NOMO-1 treated with dmso at 0.1 percent for 144 hours (cell line): ENCODE results near the gene WDR45B.

Experiments
- DNase-seq: peaks from one replicate; lab custom pipeline; 2025; ENCODE audit not compliant: unreplicated experiment; lab: John Stamatoyannopoulos, UW

The WDR45B gene

DNA sequence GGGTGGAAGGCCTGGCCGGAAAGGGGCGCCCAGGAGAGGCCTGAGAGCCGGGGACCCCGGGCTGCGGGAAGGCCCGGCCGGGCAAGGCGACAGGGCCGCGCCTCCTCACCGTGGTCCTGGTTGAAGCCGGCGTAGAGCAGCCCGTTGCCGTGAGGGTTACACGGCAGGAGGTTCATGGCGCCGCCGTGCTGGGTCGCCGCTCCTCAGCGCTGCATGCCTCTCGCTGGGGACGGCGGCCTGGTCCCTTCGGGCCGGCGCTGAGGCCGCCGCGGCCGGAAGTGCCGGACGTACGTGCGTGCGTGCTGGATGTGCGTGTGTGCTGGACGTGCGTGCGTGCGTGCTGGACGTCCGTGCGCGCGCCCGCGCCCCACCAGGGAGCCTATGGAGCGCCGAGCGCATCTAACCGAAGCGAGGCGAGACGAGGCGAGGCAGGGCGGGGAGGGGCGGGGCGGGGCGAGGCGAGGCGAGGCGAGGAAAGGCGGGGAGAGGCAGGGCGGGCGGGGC is at the start of gene WDR45B:
Gene WDR45B (minus strand): TSS at position 280 of the 504 bp plus-strand sequence. CDS start 104 bp downstream, at position 176.
- peak; percentile 87 for DNase-seq

DNA sequence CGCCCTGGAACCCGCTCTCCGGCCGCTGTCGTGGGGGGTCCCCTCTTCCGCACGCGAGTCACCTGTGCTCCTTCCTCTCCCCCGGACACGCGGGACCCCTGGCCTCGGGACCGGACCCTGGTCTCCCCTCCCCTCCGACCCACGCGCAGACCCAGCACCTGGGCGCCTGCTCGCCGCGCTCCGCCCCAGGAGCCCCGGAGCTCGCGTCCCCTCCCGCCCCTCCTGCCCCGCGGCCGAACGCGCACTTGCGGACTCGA is 49.5 kb upstream of the WDR45B start:
- DNase-seq: no peak

DNA sequence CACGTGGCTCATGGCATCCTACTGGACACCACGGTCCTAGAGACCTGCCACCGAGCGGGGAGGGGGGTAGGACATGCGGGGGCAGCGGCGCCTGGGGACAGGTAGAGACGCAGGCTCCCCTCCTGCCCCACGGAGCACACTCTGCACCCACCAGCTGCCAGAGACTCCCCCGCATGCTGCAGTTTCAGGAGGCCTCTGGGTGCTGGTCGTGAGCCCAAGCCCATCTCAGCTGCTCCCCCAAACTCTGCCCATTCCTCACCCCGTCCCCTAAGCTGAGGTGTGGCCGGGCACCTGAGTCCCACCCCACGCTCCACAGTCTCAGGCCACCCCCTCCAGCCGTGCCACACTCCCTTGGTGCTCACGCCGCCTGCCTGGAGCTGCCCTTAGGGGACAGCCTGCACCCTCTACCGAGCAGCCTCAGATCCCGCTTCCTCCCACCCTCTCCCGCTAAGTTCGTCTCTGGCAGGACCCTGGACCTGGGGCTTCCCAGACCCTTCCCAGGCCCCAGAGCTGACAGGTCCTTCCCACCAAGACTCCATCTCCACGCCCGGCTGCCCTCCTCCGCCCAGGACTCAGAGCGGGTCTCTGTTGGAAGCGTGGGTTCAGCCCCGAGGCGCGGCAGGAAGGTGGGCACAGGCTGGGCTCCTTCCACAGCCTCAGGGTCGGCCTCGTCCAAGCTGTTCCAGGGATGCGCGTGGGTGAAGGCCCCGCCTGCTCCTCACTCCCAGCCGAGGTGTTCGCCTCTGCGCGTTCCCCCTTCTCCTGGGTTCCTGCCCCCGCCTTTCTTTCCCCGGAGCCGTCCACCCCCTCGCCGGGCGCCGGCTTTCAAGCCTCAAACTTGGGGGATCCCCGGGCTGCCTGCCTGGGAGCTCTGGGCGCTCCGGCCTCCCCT is 48.9 kb upstream of the WDR45B start:
- no peak for DNase-seq

DNA sequence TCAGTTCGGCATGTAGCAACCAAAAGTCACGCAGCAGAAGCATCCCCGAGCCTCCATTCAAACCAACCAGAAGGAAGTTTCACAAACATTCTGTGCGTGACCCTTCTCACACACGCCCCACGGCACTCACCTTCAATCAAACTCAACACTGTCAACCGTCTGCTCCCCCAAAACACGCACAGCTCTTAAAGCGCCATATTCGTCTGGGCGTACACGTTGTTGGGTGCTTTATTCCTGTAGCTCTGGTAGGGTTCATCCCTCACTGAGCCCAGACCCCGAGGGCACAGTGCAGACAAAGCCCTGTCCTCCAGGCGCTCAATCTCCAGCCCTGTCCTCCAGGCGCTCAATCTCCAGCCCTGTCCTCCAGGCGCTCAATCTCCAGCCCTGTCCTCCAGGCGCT is 48.0 kb upstream of the WDR45B start:
- DNase-seq: no peak

GRCh38 chr17:82694647-82695046 is 46.4 kb upstream of the WDR45B start:
- DNase-seq: no peak

DNA sequence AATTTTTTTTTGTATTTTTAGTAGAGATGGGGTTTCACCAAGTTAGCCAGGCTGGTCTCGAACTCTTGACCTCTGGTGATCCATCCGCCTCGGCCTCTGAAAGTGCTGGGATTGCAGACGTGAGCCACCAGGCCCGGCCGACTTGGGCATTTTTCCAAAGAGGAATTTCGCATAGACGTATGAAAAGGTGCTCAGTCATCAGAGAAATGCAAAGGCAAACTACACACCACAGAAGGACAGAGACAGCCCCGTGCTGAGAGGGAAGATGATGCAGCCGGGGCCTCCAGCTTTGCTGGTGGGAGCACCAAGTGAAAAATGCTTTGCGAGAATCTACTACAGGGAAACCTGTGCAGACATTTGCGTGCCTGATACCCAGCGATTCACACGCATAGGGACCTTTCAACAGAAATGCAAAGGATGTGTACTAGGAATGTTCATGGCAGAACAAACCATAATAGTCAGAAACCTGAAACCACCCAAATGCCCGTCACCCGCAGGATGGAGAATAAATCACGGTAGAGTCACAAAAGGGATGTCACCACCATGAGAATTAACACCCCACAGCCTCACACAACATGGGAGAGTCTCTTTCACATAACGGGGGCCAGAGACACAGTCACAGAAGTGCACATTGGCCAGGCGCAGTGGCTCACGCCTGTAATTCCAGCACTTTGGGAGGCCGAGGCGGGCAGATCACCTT is 45.1 kb upstream of the WDR45B start:
- no peak for DNase-seq

DNA sequence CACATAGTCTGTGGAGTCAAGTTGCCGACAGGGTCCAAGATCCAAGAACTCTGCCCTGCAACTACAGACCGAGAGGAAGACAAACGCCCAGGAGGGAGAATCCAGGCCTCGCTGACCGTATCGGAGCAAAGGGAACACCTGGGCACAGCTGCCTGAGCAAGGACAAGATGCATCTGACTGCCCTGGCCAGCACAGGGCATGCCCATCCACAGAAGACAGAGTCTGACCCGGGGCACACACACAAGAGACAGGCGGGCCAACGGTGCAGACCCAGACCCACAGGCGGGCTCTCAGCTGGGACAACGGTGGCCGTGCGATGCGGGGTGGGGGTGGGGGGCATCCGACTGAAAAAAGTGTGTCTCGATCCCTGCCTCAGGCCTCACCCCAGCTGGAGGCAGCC is 44.0 kb upstream of the WDR45B start:
- no peak for DNase-seq

DNA sequence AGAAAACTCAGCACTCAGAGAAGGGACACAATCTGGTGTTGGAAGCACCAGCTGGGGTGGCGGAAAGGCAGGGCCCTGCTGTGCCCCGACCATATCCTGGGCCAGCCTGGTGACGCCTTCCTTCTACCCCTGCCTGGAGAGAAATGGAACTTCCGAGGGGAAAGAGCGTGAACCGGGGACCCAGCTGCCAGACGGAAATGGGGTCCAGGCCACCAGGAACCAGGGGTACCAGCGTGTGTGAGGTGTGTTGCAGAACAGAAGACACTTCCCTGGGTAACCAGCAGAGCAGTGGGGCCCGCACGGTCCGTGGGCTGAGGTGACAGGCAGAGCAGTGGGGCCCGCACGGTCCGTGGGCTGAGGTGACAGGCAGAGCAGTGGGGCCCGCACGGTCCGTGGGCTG is 43.5 kb upstream of the WDR45B start:
- no peak for DNase-seq

- no peak for DNase-seq
These were observed 42.7 kb upstream of the WDR45B start for GRCh38 chr17:82690786-82691489.

DNA sequence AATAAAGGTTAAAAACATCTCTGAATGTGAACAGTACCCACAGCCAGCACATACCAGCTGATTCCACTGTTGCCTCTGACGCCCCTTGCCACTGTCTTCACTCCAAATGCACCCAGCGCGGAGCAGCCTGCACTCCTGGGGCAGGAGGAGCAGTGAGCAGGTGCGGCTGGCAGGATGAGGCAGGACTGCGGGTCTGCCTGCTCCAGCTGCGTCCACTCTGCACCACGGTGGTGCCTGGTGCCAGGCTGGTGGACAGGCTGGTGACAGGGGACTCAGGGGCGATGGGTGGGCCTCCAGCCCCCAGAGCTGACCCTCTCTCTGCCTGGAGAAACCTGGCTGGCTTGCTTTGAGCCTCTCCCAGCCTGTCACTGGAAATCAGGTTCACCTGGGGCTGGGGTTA is 40.8 kb upstream of the WDR45B start:
- no peak for DNase-seq

- DNase-seq: no peak
These were observed 39.6 kb upstream of the WDR45B start for GRCh38 chr17:82687871-82688270.

- no peak for DNase-seq
These were observed 39.2 kb upstream of the WDR45B start for GRCh38 chr17:82687375-82687861.

DNA sequence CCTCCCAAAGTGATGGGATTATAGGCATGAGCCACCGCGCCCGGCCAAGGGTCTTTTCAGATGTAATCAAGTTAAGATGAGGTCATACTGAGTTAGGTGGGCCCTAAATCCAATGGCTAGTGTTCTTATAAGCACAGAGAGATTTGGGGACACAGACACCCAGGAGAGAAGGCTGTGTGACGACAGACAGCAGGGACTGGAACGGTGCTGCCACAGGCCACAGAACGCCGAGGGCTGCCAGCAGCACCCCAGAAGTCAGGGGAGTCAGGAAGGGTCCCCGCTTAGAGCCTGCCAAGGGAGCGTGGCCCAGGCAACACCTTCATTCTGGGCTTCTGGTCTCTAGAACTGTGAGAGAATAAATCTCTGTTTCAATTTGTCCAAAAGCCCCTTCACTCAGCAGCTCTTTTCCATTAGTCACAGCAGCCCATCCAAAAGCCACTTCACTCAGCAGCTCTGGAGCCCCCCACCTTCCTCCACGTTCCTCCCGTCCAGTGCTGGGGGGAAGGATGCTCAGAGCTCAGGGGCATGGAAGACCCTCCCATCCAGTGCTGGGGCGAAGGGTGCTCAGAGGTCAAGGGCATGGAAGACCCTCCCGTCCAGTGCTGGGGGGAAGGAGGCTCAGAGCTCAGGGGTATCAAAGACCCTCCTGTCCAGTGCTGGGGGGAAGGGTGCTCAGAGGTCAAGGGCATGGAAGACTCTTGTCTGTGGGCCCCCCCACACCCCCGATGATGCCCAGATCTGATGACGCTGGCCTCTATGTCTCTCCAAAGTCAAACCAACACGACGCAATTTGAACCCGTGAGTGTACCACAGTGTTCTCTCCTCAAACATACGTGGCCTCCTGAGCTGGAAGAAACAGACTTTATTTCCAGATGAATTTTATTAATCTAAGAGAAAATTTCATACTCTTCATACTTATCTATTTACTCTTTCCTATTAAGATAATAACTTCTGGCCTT is 38.4 kb upstream of the WDR45B start:
- no peak for DNase-seq

DNA sequence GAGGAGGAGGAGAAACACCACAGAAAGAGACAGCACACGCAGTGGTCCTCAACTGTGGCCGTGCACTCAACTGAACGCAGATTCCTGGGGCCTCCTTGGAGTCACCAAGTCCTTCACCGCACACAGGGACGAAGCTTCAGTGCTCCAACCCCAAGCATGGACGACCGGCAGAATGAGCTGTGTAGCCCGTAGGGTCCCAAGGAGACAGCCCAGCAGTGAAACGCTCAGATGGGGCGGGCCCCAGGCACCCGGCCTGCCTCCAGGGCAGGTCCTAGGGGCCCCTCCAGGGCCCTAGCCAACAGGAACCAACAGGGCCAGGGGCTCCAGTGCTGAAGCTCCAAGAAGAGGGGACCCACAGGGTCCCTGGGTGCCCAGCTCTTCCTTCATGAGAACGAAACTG is 37.0 kb upstream of the WDR45B start:
- no peak for DNase-seq

DNA sequence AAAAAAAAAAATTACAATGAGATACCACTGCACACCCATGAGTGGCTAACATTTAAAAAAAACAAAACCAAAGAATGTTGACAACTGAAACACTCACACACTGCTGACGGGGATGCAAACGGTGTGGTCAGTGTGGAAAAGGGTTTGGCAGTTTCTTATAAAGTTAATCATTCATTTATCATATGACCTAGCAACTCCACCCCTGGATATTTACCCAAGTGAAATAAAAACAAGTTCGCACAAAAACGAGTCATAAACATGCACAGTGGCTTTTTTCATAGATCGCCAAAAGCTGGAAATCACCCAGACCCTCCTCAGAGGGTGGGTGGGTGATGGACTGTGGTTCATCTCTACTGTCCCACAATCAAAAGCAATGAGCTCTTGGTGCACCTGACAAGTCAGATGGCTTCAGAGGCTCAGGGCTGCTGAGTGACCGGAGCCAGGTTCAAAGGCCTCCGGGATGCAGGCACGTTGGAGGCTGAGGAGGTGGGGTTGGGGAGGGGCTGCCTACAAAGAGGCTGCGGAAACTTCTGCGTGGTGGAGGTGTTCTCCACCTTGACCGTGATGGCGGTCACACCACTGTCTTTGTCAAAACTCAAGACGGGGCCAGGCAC is 36.1 kb upstream of the WDR45B start:
- DNase-seq: no peak

GRCh38 chr17:82683534-82683933 is 35.3 kb upstream of the WDR45B start:
- DNase-seq: no peak

DNA sequence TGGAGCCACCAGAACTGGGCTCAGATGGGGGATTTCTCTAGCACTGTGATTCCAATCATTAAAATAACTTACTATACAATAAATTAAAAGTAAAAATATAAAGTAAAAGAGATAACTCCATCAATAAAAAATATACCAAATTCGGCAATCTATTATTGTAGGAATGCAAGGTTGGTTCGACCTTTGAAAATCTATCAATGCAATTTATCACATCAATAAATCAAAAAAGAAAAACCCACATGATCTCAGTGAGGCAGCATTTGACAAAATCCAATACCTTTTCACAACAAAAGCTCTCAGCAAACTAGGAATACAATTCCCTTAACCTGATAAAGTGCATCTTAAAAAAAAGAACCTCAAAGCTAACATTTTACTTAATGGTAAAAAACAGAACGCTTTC is 33.3 kb upstream of the WDR45B start:
- DNase-seq: no peak

DNA sequence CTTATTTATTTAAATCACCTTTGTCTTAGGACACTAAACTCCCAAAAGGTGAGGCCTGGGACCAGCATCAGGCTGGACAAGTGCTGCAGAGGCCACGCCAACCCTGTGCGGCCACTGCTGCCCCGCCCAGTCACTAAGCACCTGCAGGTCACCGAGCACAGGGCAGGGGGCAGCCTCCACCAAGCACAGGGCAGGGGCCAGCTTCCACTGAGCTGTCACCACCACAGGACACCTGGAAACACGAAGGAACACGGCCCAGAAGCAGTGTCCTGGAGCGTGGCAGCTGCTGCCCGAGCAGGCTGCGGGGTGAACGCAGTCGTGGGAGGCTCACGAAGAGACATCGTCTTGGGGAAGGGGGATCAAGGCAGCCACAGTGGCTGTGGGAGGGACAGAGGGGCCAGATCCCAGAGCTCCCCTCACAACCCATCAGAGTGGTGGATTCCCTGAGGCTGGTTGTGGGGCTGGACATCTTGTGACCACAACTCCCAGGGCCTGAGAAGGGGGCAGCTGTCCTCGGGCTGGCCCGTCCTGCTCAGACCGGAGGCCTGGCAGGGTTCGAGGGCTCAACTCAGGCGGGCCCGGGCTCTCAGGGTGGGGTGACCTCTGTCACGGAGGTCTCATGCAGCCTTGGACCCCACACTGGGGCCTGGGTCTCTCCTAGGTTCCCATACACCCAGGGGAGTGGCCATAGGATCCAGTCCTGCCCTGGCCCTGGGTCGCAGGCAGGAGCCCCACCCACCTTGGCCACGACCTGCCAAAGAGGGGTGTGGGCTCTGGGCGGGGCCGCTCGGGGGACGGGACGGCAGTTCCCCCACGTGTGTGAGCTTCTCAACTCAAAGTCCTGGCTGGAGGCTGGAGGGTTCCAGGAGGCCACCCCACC is 31.6 kb upstream of the WDR45B start:
- no peak for DNase-seq

DNA sequence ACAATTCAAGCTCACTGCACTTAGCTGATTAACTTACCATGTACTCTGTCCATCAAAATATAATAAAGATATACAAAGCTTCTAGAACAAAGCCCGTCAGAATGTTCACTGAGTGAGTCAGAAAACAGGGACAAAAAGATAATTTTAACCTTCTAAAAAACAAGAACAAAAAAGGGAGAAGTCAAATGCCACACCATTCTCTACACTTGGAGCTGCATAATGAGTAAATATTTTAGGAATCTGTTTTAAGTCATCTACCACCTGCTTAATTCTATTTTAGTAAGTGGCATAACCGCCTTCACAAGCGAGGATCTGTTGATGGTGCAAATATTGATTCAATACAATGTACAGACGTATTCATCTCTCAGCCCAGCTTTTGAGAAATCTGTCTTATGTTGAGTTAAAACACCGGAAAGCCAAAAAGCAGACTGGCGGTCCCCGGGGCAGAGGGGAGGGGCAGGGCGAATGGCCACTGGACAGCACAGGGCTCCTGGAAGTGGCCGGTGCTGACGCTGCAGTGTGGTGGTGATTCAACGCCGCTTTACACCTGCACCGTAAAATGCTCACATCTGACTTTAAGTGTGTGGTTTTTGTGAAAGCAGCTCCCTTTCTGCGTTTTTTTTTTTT is 30.1 kb upstream of the WDR45B start:
- no peak for DNase-seq
